IgD-negative memory B cell (primary cell): Measurements from ENCODE around the gene NUDT21. TPM values are rescaled to one million over a fixed set of nuclear protein-coding genes. Genes with fewer than 3 reads are reported as not detected.

Experiments
- H3K27ac Mint-ChIP-seq, 3 donors: one replicate each; pipeline ENCODE4 v1.8.0; 2020 to 2022; ENCODE audit warnings: mild to moderate bottlenecking in 3 of 3, mixed read lengths in 3 of 3, moderate library complexity in 1 of 3
- H3K27me3 Mint-ChIP-seq: one replicate; pipeline ENCODE4 v1.8.0; 2021; ENCODE audit warnings: mixed read lengths
- H3K36me3 Mint-ChIP-seq: one replicate; pipeline ENCODE4 v1.8.0; 2020; ENCODE audit warnings: mild to moderate bottlenecking, mixed read lengths
- H3K4me1 Mint-ChIP-seq, 3 donors: one replicate each; pipeline ENCODE4 v1.8.0; 2020 to 2022; ENCODE audit warnings: mixed read lengths in 3 of 3, mild to moderate bottlenecking in 1 of 3
- H3K4me3 Mint-ChIP-seq, 4 donors: one replicate each; pipeline ENCODE4 v1.8.0; 2020 to 2022; ENCODE audit warnings: mild to moderate bottlenecking in 4 of 4, mixed read lengths in 4 of 4, moderate library complexity in 3 of 4
- H3K9me3 Mint-ChIP-seq, 3 donors: one replicate each; pipeline ENCODE4 v1.8.0; 2020 to 2021; ENCODE audit warnings: mixed read lengths in 3 of 3, mild to moderate bottlenecking in 1 of 3
- polyA plus RNA-seq: library from polyadenylated mRNA; unstranded; fragments of 300-500 nt; fragmentation: Illumina TruSeq; gene quantifications from one replicate; pipeline ENCODE4 v1.2.3, GENCODE V29; 2021

Gene NUDT21
- polyA plus RNA-seq, 1 donor from 2014 or later = 57.2 TPM

DNA sequence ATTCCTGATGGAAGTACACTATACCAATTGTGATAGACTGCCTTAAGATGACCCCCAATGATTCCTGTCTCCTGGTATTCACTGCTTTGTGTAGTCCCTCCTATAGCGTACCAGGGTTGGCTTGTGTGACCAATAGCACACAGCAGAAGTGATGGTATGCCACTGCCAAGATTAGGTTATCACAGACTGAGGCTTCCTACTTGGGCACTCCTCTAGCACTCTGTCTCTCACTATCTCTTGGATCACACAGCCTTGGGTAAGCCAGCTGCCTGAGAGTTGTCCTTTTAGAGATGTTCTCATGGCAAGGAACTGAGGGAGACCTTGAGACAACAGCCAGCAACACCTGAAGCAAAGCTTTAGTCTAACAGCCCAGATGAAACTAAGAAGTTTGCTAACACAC is 13.1 kb downstream of the NUDT21 start:
- H3K27me3 Mint-ChIP-seq = no peaks in the 10 kb centered on the region
- no peaks in the 10 kb centered on the region for H3K4me1 Mint-ChIP-seq
- no peak overlapping the region for H3K4me3 Mint-ChIP-seq
- H3K9me3 Mint-ChIP-seq = no peaks in the 10 kb centered on the region
- H3K36me3 Mint-ChIP-seq = peaks cover 2% of the 10 kb centered on the region
- peak overlapping the region in 1 of 3 donors; percentile 33 for H3K27ac Mint-ChIP-seq

DNA sequence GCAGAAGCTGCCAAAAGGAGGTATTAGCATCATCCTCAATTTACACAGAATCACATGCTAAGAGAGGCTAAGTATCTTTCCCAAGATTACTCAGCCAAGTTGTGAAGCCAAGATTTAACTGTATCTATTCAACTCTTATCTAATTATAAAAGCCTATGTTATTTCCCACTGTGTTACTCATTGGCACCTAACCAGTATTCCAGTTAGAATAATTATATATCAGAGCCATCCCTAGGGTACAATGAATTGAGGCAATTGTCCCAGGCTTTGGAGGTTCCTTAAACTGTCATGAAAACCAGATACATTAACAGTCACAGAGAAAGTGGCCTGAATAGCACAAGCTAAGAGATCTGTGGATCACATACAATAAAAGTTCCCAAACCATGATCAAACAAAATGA is 14.9 kb downstream of the NUDT21 start:
- no peak overlapping the region for H3K4me3 Mint-ChIP-seq
- H3K27ac Mint-ChIP-seq = no peak overlapping the region
- H3K36me3 Mint-ChIP-seq = peaks cover 2% of the 10 kb centered on the region
- no peaks in the 10 kb centered on the region for H3K4me1 Mint-ChIP-seq
- H3K27me3 Mint-ChIP-seq = no peaks in the 10 kb centered on the region
- H3K9me3 Mint-ChIP-seq = no peaks in the 10 kb centered on the region

DNA sequence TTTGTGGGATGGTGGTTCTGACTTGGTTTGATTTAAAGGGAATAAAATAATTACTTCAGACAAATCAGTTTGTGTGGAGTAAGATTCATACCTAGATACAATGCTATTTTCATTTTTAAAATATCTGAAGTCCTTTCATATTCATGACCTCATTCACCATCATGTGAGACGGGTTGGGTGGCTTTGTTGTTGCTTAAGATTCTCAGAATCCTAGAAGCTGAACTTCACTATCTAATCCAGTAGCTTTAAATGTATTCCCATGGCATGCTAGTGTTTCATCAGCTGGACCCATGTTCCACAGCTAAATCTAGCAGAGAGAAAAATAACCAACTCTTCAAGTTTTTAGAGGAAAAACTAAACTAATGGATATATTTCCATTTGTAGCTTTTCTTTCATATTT is 23.0 kb downstream of the NUDT21 start:
- H3K27ac Mint-ChIP-seq = peak overlapping the region in 2 of 3 donors; percentile 13 to 59
- no peaks in the 10 kb centered on the region for H3K9me3 Mint-ChIP-seq
- H3K36me3 Mint-ChIP-seq = peaks cover 2% of the 10 kb centered on the region
- no peaks in the 10 kb centered on the region for H3K27me3 Mint-ChIP-seq
- peaks cover 7 to 10% (median 9%) of the 10 kb centered on the region in 3 donors for H3K4me1 Mint-ChIP-seq
- peak overlapping the region in 1 of 4 donors; percentile 91 for H3K4me3 Mint-ChIP-seq

- peak overlapping the region; percentile 73 to 92 (median 78) for H3K27ac Mint-ChIP-seq
- peak overlapping the region; percentile 72 to 91 (median 82) for H3K4me3 Mint-ChIP-seq
- peaks cover 2% of the 10 kb centered on the region for H3K36me3 Mint-ChIP-seq
- no peaks in the 10 kb centered on the region for H3K9me3 Mint-ChIP-seq
- H3K27me3 Mint-ChIP-seq = no peaks in the 10 kb centered on the region
- H3K4me1 Mint-ChIP-seq = peaks cover 22 to 24% (median 22%) of the 10 kb centered on the region in 3 donors
Measured at GRCh38 chr16:56426585-56426984, 24.5 kb downstream of the NUDT21 start.

GRCh38 chr16:56425439-56425832 is 25.7 kb downstream of the NUDT21 start, which contains the start of gene AMFR:
Gene AMFR, minus strand, starts transcription at chr16:56425545. Its CDS starts 218 bp downstream, at chr16:56425327.
- Mint-ChIP-seq H3K36me3 (peaks cover 4% of the 10 kb centered on the region), H3K9me3 (no peaks in the 10 kb centered on the region), H3K4me1 (peaks cover 29 to 32% (median 31%) of the 10 kb centered on the region in 3 donors), H3K27ac (peak within 1 kb of the TSS; percentile 91 to 99 (median 96)), H3K4me3 (peak within 1 kb of the TSS; percentile 96 to 99 (median 98)), H3K27me3 (peaks cover 1% of the 10 kb centered on the region)

GRCh38 chr16:56424791-56425438 is 26.2 kb downstream of the NUDT21 start:
- Mint-ChIP-seq H3K27ac (peak overlapping the region in 2 of 3 donors; percentile 91 to 99), H3K4me3 (peak overlapping the region; percentile 96 to 99 (median 98)), H3K27me3 (peaks cover 1% of the 10 kb centered on the region), H3K36me3 (peaks cover 6% of the 10 kb centered on the region), H3K4me1 (peaks cover 34 to 38% (median 36%) of the 10 kb centered on the region in 3 donors), H3K9me3 (no peaks in the 10 kb centered on the region)

- H3K27ac Mint-ChIP-seq = peak overlapping the region; percentile 91 to 99 (median 96)
- H3K27me3 Mint-ChIP-seq = peaks cover 1% of the 10 kb centered on the region
- H3K4me1 Mint-ChIP-seq = peaks cover 36 to 39% (median 37%) of the 10 kb centered on the region in 3 donors
Measured at GRCh38 chr16:56424404-56424764, 26.7 kb downstream of the NUDT21 start.

GRCh38 chr16:56423584-56424403 is 27.3 kb downstream of the NUDT21 start:
- Mint-ChIP-seq H3K27me3 (peaks cover 1% of the 10 kb centered on the region), H3K4me3 (peak overlapping the region; percentile 96 to 99 (median 98)), H3K9me3 (no peaks in the 10 kb centered on the region), H3K36me3 (peaks cover 6% of the 10 kb centered on the region), H3K4me1 (peaks cover 36 to 39% (median 37%) of the 10 kb centered on the region in 3 donors), H3K27ac (peak overlapping the region; percentile 91 to 99 (median 96))

More at GRCh38 chr16:56424404-56424764, 26.7 kb downstream of the NUDT21 start:
- peak overlapping the region; percentile 96 to 99 (median 98) for H3K4me3 Mint-ChIP-seq
- H3K9me3 Mint-ChIP-seq = no peaks in the 10 kb centered on the region
- H3K36me3 Mint-ChIP-seq = peaks cover 6% of the 10 kb centered on the region

DNA sequence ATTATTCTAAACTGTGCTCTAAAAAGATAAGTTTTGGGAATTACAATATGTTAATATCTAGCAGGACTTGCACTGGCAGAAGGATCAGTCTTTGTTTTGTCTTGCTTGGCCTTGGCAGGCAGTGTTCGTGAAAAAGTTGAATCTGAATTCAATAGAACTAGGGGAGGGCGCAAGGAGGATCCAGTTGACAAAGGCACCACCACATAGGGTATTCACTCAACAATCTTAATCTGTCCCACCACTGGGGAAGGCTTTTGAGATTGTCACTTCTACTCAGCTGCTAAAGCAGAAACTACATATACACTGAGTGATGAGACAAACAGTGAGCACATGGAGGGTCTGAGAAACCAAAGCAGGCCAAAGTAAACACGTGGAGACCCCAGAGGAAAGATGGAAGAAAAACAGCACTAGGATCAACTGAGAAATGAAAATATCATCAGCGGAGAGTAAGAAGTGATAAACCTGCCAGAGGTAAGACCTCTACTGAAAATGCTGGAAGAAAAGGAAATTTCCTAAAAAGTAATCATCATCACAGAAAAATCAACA is 28.2 kb downstream of the NUDT21 start:
- peaks cover 39 to 42% (median 40%) of the 10 kb centered on the region in 3 donors for H3K4me1 Mint-ChIP-seq

DNA sequence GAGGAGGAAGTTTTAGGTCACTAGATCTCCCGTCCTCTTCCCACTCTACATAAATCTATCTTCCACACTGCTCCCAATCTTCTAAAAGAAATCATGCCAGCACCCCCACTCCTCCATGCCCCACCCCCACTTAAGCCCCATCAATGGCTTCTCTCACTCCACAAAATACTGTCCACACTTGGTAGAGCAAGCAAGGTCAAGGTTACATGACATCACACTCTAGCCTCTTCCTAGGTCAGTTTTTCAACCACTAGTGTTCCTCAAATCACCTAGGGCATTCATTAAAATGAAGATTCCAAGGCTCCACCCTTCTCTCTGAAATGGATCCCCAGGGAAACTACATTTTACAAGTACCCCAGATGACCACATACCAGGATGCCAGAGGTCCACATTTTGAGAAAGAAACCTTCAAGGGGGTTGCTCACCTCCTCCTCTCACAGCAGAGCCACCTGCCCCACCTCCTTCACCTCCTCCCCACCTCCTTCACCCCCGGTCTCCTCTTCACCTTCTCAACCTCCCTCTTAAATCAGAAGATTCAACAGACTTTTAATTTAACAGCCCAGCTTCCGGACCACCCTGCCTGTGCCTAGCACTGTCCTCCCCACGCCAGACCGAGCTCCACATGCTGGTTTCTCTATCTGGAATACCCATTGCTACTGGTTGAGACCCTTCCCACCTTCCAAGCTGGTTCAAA is 29.0 kb downstream of the NUDT21 start:
- Mint-ChIP-seq H3K4me1 (peaks cover 40 to 43% (median 41%) of the 10 kb centered on the region in 3 donors), H3K27ac (peak overlapping the region; percentile 91 to 99 (median 96)), H3K27me3 (peaks cover 1% of the 10 kb centered on the region), H3K4me3 (peak overlapping the region; percentile 96 to 99 (median 98)), H3K36me3 (peaks cover 9% of the 10 kb centered on the region), H3K9me3 (no peaks in the 10 kb centered on the region)

More for the DNA sequence above, 28.2 kb downstream of the NUDT21 start:
- Mint-ChIP-seq H3K36me3 (peaks cover 9% of the 10 kb centered on the region), H3K27me3 (peaks cover 1% of the 10 kb centered on the region), H3K9me3 (no peaks in the 10 kb centered on the region), H3K27ac (peak overlapping the region; percentile 91 to 99 (median 96)), H3K4me3 (peak overlapping the region; percentile 96 to 99 (median 98))

DNA sequence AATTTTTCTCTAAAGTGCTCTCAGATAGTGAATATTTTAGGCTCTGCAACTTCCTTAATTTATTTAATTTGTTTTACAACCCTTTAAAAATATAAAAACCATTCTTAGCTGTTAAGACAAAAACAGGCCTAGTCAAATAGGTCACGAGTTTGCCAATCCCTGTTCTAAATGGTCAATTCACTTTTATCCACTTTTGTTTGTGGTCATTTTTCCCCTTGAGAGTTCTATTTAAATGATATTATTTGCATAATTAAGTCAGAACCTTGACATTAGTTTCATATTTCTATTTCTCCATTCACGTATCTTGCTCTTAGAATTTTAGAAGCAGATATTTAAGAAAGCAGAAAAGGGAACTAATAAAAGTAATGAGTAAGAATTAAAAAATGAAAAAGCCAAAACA is 29.8 kb downstream of the NUDT21 start:
- peaks cover 9% of the 10 kb centered on the region for H3K36me3 Mint-ChIP-seq
- H3K4me3 Mint-ChIP-seq = peak overlapping the region; percentile 92 to 99 (median 96)
- peaks cover 40 to 45% (median 43%) of the 10 kb centered on the region in 3 donors for H3K4me1 Mint-ChIP-seq
- peaks cover 1% of the 10 kb centered on the region for H3K27me3 Mint-ChIP-seq
- H3K27ac Mint-ChIP-seq = peak overlapping the region; percentile 91 to 99 (median 96)
- H3K9me3 Mint-ChIP-seq = no peaks in the 10 kb centered on the region

- Mint-ChIP-seq H3K27ac (peak overlapping the region; percentile 91 to 99 (median 96)), H3K9me3 (no peaks in the 10 kb centered on the region), H3K4me1 (peaks cover 41 to 46% (median 43%) of the 10 kb centered on the region in 3 donors), H3K27me3 (peaks cover 1% of the 10 kb centered on the region), H3K36me3 (peaks cover 9% of the 10 kb centered on the region), H3K4me3 (peak overlapping the region; percentile 39 to 81 (median 60))
Measured at GRCh38 chr16:56420613-56421012, 30.5 kb downstream of the NUDT21 start.

- peak overlapping the region in 3 of 4 donors; percentile 39 to 81 (median 79) for H3K4me3 Mint-ChIP-seq
- peaks cover 1% of the 10 kb centered on the region for H3K27me3 Mint-ChIP-seq
- H3K9me3 Mint-ChIP-seq = no peaks in the 10 kb centered on the region
- H3K27ac Mint-ChIP-seq = peak overlapping the region; percentile 91 to 99 (median 96)
- peaks cover 9% of the 10 kb centered on the region for H3K36me3 Mint-ChIP-seq
- peaks cover 46 to 51% (median 49%) of the 10 kb centered on the region in 3 donors for H3K4me1 Mint-ChIP-seq
Measured at GRCh38 chr16:56419740-56420548, 31.2 kb downstream of the NUDT21 start.
